Heart left ventricle (tissue), 13 donors: Measurements from ENCODE around the gene TBCD.
A peak's percentile ranks its signal among the peaks of the same experiment; 100 is the strongest.

Source experiments
- POLR2A ChIP-seq, 2 donors: fragments of 450-650 bp; IDR thresholded peaks; one replicate each; pipeline ENCODE4 v1.6.1; 2017; ENCODE audit warnings: antibody characterized with exemption in 2 of 2, mild to moderate bottlenecking in 2 of 2, moderate library complexity in 2 of 2
- TF ChIP-seq, protein P1 (sequence below), 12 donors: fragments of 200-600 bp; sonication (generic) in 4 of 12; IDR thresholded peaks; one replicate each; pipeline versions ENCODE4 v1.5.0 to v1.8.0; 2018 to 2022; ENCODE audit warnings: antibody characterized with exemption in 12 of 12, mild to moderate bottlenecking in 5 of 12
- donor health status: ischemic (EF 13 %, LVEDD 7.1; RV severe dilation, severe dysfunction).
- donor health status: DM: no; HTN: yes; CAD: no.
- donor health status: DM: no; HTN: no; CAD: no.
- donor health status: ischemic (EF 25% LVEDD 6.9; RV normal size, moderate dysfunction).
- donor health status: ischemic (EF 25% LVEDD 5.7; RV mildly dilated, moderate dysfunction).
- donor health status: ischemic (EF 35%, LVEDD 5.7; RV mildly dilated, moderate dysfunction).
- donor health status: nonischemic (EF 11% LVEDD 7.7; RV severe dilation, severe dysfunction).
- donor health status: DM: yes; HTN: yes; CAD: no.
- donor health status: PGD.
- donor health status: ischemic (EF 29% LVEDD 5.4; RV normal size, mild dysfunction).
- donor health status: nonischemic (EF 23%, LVEDD 6.1; RV moderate dilation, normal function).

DNA sequence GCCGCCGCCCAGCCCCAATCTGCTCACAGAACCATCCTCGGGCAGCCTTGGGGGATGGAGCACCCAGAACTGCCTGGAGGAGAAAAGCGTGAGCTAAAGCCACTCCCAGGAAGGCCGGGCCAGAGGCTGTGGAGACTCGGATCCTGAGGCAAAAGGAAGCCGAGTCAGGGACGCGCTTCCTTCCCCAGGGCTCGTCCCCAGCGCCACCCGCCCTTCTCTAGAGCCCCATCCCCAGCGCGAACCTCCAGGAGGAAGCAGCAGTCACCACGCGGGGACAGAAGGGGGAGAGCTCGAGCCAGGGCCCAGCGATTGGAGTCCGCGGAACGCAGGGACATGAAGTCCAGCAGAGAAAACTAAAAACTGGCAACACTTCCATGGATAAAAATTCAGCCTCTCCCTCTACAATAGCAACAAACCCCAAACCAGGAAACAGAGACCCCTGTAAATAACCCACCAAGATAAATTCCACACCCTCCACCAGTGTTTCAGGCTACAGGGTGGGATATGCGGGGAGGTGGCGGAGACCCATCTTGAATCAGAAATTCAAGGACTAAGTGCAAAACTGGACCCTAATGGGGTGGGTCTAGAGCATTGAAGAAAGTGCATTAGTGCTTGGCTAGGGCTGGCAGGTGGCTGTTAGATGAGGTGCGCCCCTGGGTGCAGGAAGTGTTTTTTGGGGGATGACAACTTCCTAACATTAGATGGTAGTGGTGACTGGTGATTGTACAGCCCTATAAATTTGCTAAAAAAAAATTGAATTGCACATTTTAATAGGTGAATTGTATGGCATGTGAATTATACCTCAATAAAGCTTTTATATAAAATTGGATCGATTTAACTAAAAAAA lies 211.5 kb downstream of the TBCD start:
- TF ChIP-seq, protein P1, sequence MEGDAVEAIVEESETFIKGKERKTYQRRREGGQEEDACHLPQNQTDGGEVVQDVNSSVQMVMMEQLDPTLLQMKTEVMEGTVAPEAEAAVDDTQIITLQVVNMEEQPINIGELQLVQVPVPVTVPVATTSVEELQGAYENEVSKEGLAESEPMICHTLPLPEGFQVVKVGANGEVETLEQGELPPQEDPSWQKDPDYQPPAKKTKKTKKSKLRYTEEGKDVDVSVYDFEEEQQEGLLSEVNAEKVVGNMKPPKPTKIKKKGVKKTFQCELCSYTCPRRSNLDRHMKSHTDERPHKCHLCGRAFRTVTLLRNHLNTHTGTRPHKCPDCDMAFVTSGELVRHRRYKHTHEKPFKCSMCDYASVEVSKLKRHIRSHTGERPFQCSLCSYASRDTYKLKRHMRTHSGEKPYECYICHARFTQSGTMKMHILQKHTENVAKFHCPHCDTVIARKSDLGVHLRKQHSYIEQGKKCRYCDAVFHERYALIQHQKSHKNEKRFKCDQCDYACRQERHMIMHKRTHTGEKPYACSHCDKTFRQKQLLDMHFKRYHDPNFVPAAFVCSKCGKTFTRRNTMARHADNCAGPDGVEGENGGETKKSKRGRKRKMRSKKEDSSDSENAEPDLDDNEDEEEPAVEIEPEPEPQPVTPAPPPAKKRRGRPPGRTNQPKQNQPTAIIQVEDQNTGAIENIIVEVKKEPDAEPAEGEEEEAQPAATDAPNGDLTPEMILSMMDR (IDR thresholded peaks at IDR 0.05) = peak; percentile 58 to 89 (median 80)
- TF ChIP-seq POLR2A (IDR thresholded peaks at IDR 0.05) = no peak
